SK-N-SH treated with all-trans-retinoic acid at 6 μM for 48 hours (cell line): Measurements from ENCODE around the gene ABHD17B.

Source experiments
- ATAC-seq: fragments of 200-7000 bp; cut with Tn5 transposase; 3 replicates; pipeline ENCODE4 v1.9.1; 2020; ENCODE audit warnings: mild to moderate bottlenecking, moderate library complexity
- ARNTL ChIP-seq: fragments of 450-650 bp; formaldehyde crosslinking; IDR thresholded peaks from 2 replicates; pipeline ENCODE4 v1.5.0; 2020; ENCODE audit warnings: low read depth, mild to moderate bottlenecking, moderate library complexity, borderline replicate concordance
- BACH2 ChIP-seq: fragments of 250-450 bp; sonication (Bioruptor Pico); IDR thresholded peaks from 2 replicates; pipeline ENCODE4 v1.9.0; 2021; ENCODE audit warnings: mild to moderate bottlenecking, borderline replicate concordance
- GLIS3 ChIP-seq: fragments of 250-450 bp; sonication (Bioruptor Pico); IDR thresholded peaks from 2 replicates; pipeline ENCODE4 v1.5.0; 2020; ENCODE audit warnings: mild to moderate bottlenecking, moderate library complexity
- OSR1 ChIP-seq: fragments of 250-450 bp; sonication (Bioruptor Pico); IDR thresholded peaks from 2 replicates; pipeline ENCODE4 v1.8.0; 2022; ENCODE audit warnings: moderate library complexity, mild to moderate bottlenecking, inconsistent platforms
- PPARA ChIP-seq: fragments of 250-450 bp; sonication (Bioruptor Pico); IDR thresholded peaks from 2 replicates; pipeline ENCODE4 v1.5.0; 2020; ENCODE audit warnings: mild to moderate bottlenecking, borderline replicate concordance
- SNAI2 ChIP-seq: fragments of 250-450 bp; sonication (Bioruptor Pico); IDR thresholded peaks from 2 replicates; pipeline ENCODE4 v1.5.0; 2020; ENCODE audit warnings: mild to moderate bottlenecking, moderate library complexity
- TCF4 ChIP-seq: fragments of 250-450 bp; sonication (Bioruptor Pico); IDR thresholded peaks from 2 replicates; pipeline ENCODE4 v1.8.0; 2021; ENCODE audit warnings: mild to moderate bottlenecking, moderate library complexity, borderline replicate concordance
- ZFP3 ChIP-seq: fragments of 250-450 bp; sonication (Bioruptor Pico); IDR thresholded peaks from 2 replicates; pipeline ENCODE4 v1.5.0; 2020; ENCODE audit warnings: mild to moderate bottlenecking, moderate library complexity
- ZNF70 ChIP-seq: fragments of 450-650 bp; formaldehyde crosslinking; IDR thresholded peaks from 2 replicates; pipeline ENCODE4 v1.5.0; 2020; ENCODE audit warnings: mild to moderate bottlenecking, moderate library complexity
- ZNF8 ChIP-seq: fragments of 450-650 bp; formaldehyde crosslinking; IDR thresholded peaks from 2 replicates; pipeline ENCODE4 v1.5.0; 2020; ENCODE audit warnings: mild to moderate bottlenecking, moderate library complexity
- TF ChIP-seq, protein P1 (sequence below): fragments of 250-450 bp; sonication (Bioruptor Pico); IDR thresholded peaks from 2 replicates; pipeline ENCODE4 v1.5.1; 2021; ENCODE audit warnings: mild to moderate bottlenecking, moderate library complexity
- TF ChIP-seq, protein P2 (sequence below): fragments of 250-450 bp; sonication (Bioruptor Pico); IDR thresholded peaks from 2 replicates; pipeline ENCODE4 v1.8.0; 2020; ENCODE audit warnings: mild to moderate bottlenecking, moderate library complexity, borderline replicate concordance
- TF ChIP-seq, protein P3 (sequence below): fragments of 250-450 bp; sonication (Bioruptor Pico); IDR thresholded peaks from 2 replicates; pipeline ENCODE4 v1.5.0; 2020; ENCODE audit warnings: mild to moderate bottlenecking, moderate library complexity
- TF ChIP-seq, protein P4 (sequence below): fragments of 250-450 bp; sonication (Bioruptor Pico); IDR thresholded peaks from 2 replicates; pipeline ENCODE4 v1.5.1; 2020; ENCODE audit warnings: low read depth, mild to moderate bottlenecking, moderate library complexity
- TF ChIP-seq, protein P5 (sequence below): fragments of 250-450 bp; sonication (Bioruptor Pico); IDR thresholded peaks from 2 replicates; pipeline ENCODE4 v1.8.0; 2021; ENCODE audit warnings: low read depth, mild to moderate bottlenecking, moderate library complexity, borderline replicate concordance

The ABHD17B gene

DNA sequence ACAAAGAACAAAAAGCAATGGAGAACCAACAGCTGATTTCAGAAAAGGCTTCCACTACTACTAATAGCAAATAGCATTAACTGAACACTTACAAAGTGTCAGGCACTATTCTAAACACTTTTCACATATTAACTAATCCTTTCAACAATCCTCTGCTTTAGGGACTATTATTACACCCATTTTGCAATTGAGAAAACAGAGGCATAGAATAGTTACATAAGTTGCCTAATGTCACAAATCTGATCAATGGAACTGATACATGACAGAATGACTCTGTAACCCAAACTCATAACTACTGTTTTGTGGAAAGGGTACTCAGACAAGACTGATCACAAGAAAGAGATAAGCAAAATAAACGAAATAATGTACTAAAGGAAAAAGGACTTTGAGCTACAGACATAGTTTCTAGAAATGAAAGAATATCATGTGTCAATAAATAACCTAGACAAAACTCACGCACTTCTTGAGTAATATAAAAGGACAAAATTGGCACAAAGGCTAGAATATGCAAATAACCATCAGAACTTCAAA lies 31.3 kb downstream of the ABHD17B start:
- TF ChIP-seq BACH2 (CRISPR knock-in tag) = no peak
- TF ChIP-seq, protein P1, sequence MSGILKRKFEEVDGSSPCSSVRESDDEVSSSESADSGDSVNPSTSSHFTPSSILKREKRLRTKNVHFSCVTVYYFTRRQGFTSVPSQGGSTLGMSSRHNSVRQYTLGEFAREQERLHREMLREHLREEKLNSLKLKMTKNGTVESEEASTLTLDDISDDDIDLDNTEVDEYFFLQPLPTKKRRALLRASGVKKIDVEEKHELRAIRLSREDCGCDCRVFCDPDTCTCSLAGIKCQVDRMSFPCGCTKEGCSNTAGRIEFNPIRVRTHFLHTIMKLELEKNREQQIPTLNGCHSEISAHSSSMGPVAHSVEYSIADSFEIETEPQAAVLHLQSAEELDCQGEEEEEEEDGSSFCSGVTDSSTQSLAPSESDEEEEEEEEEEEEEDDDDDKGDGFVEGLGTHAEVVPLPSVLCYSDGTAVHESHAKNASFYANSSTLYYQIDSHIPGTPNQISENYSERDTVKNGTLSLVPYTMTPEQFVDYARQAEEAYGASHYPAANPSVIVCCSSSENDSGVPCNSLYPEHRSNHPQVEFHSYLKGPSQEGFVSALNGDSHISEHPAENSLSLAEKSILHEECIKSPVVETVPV (CRISPR knock-in tag) = no peak
- TF ChIP-seq, protein P2, sequence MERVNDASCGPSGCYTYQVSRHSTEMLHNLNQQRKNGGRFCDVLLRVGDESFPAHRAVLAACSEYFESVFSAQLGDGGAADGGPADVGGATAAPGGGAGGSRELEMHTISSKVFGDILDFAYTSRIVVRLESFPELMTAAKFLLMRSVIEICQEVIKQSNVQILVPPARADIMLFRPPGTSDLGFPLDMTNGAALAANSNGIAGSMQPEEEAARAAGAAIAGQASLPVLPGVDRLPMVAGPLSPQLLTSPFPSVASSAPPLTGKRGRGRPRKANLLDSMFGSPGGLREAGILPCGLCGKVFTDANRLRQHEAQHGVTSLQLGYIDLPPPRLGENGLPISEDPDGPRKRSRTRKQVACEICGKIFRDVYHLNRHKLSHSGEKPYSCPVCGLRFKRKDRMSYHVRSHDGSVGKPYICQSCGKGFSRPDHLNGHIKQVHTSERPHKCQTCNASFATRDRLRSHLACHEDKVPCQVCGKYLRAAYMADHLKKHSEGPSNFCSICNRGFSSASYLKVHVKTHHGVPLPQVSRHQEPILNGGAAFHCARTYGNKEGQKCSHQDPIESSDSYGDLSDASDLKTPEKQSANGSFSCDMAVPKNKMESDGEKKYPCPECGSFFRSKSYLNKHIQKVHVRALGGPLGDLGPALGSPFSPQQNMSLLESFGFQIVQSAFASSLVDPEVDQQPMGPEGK = no peak
- no peak for TF ChIP-seq OSR1 (CRISPR knock-in tag)
- TF ChIP-seq SNAI2 = no peak
- TF ChIP-seq, protein P3, sequence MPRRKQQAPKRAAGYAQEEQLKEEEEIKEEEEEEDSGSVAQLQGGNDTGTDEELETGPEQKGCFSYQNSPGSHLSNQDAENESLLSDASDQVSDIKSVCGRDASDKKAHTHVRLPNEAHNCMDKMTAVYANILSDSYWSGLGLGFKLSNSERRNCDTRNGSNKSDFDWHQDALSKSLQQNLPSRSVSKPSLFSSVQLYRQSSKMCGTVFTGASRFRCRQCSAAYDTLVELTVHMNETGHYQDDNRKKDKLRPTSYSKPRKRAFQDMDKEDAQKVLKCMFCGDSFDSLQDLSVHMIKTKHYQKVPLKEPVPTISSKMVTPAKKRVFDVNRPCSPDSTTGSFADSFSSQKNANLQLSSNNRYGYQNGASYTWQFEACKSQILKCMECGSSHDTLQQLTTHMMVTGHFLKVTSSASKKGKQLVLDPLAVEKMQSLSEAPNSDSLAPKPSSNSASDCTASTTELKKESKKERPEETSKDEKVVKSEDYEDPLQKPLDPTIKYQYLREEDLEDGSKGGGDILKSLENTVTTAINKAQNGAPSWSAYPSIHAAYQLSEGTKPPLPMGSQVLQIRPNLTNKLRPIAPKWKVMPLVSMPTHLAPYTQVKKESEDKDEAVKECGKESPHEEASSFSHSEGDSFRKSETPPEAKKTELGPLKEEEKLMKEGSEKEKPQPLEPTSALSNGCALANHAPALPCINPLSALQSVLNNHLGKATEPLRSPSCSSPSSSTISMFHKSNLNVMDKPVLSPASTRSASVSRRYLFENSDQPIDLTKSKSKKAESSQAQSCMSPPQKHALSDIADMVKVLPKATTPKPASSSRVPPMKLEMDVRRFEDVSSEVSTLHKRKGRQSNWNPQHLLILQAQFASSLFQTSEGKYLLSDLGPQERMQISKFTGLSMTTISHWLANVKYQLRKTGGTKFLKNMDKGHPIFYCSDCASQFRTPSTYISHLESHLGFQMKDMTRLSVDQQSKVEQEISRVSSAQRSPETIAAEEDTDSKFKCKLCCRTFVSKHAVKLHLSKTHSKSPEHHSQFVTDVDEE (CRISPR knock-in tag) = no peak
- TF ChIP-seq ZFP3 (CRISPR knock-in tag) = no peak
- TF ChIP-seq, protein P4, sequence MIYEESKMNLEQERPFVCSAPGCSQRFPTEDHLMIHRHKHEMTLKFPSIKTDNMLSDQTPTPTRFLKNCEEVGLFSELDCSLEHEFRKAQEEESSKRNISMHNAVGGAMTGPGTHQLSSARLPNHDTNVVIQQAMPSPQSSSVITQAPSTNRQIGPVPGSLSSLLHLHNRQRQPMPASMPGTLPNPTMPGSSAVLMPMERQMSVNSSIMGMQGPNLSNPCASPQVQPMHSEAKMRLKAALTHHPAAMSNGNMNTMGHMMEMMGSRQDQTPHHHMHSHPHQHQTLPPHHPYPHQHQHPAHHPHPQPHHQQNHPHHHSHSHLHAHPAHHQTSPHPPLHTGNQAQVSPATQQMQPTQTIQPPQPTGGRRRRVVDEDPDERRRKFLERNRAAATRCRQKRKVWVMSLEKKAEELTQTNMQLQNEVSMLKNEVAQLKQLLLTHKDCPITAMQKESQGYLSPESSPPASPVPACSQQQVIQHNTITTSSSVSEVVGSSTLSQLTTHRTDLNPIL (CRISPR knock-in tag) = no peak
- TF ChIP-seq ARNTL (CRISPR knock-in tag) = no peak
- TF ChIP-seq ZNF70 = no peak
- TF ChIP-seq, protein P5, sequence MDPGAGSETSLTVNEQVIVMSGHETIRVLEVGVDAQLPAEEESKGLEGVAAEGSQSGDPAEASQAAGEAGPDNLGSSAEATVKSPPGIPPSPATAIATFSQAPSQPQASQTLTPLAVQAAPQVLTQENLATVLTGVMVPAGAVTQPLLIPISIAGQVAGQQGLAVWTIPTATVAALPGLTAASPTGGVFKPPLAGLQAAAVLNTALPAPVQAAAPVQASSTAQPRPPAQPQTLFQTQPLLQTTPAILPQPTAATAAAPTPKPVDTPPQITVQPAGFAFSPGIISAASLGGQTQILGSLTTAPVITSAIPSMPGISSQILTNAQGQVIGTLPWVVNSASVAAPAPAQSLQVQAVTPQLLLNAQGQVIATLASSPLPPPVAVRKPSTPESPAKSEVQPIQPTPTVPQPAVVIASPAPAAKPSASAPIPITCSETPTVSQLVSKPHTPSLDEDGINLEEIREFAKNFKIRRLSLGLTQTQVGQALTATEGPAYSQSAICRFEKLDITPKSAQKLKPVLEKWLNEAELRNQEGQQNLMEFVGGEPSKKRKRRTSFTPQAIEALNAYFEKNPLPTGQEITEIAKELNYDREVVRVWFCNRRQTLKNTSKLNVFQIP (CRISPR knock-in tag) = no peak
- no peak for TF ChIP-seq TCF4 (CRISPR knock-in tag)
- no peak for TF ChIP-seq ZNF8 (CRISPR knock-in tag)
- TF ChIP-seq, all 23 proteins: peak for 0
- ATAC-seq = no peak

DNA sequence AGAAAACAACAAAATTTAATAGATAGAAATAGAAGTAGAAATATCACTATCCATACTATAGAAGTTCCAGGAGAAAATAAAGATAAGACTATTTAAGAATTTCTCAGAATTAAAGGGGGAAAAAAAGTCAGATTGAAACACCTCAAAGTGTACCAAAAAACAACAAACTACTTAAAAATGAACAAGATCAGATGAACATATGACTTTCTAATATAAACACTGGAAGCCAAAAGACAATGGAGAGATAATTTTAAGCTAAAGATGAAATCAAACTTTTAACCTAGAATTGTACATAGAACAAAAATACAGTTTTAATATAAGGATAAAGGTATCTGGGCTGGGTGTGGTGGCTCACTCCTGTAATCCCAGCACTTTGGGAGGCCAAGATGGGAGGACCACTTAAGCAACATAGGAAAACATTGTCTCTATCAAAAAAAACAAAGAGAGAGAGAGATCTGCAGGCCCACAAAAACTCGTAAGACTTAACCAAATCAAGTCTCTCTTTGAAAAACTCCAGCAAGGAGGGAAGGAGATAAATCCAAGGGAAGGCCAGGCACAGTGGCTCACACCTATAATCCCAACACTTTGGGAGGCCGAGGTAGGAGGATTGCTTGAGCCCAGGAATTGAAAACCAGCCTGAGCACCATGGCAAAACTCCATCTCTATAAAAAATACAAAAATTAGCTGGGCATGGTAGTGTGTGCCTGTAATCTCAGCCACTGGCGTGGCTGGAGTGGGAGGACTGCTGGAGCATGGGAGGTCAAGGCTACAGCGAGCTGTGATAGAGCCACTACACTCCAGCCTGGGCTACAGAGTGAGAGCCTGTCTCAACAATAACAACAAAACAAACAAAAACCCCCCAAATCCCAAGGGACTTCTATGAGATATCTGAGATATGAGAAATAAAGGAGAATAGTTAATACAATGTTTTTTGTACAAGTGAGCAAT lies 32.4 kb downstream of the ABHD17B start:
- TF ChIP-seq OSR1 (CRISPR knock-in tag) (no peak), PPARA (CRISPR knock-in tag) (no peak)
- TF ChIP-seq, all 23 proteins: peak for 0
- ATAC-seq = no peak

DNA sequence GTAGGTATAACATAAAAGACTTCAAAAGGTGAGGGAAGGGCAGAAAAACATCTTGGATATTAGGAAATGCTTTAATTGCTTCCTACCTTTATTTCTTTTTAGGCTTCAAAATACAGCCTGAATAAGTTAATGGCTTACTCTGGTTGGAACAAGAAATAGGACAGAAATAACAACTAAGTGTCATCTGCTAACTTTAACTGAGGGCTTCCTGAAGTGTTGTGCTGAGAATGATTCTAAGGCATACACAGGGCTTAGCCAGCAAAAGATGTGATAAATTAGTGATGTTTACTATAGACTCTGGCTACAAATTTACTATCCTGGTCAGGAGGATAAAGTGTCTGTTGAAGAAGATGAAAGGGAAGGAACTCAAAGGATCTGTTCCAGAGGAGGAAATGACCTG lies 34.2 kb downstream of the ABHD17B start:
- TF ChIP-seq PPARA (CRISPR knock-in tag) (no peak), OSR1 (CRISPR knock-in tag) (no peak), GLIS3 (CRISPR knock-in tag) (no peak), SNAI2 (no peak), ZNF70 (no peak)
- TF ChIP-seq, protein P1 (CRISPR knock-in tag) = no peak
- TF ChIP-seq, protein P3 (CRISPR knock-in tag) = no peak
- TF ChIP-seq, all 23 proteins: peak for 0
- no peak for ATAC-seq
